Liver (tissue), 9 donors: ENCODE measurements around the gene MKKS. TPM values are rescaled to one million over a fixed set of nuclear protein-coding genes. Genes with fewer than 3 reads are reported as not detected.
"Not testable (repeated sequence)": the region's sequence is repeated elsewhere in the genome, so short reads cannot be mapped to it uniquely, and the experiment has no call there.

ENCODE experiments used
- DNase-seq: peaks from one replicate; pipeline ENCODE4 v3.0.0-alpha.2; 2017; ENCODE audit warnings: low spot score
- H3K27ac ChIP-seq, 2 donors: one replicate each; pipeline ENCODE4 v1.7.0; 2013; ENCODE audit warnings: inconsistent platforms in 2 of 2, low read length in 2 of 2, control low read depth in 1 of 2, low read depth in 1 of 2, mild to moderate bottlenecking in 1 of 2
- H3K27me3 ChIP-seq, 4 donors: one replicate each; pipeline versions ENCODE4 v1.6.1 to v1.7.0; 2013; ENCODE audit warnings: low read length in 3 of 4, inconsistent platforms in 1 of 4, mild to moderate bottlenecking in 1 of 4, moderate library complexity in 1 of 4; ENCODE audit not compliant: control insufficient read depth in 4 of 4, insufficient read depth in 4 of 4
- H3K36me3 ChIP-seq, 4 donors: one replicate each; pipeline versions ENCODE4 v1.6.1 to v1.7.0; 2013; ENCODE audit warnings: low read length in 3 of 4, mild to moderate bottlenecking in 3 of 4, low read depth in 1 of 4, moderate library complexity in 1 of 4; ENCODE audit not compliant: control insufficient read depth in 4 of 4, insufficient read depth in 3 of 4
- H3K4me1 ChIP-seq, 4 donors: one replicate each; pipeline versions ENCODE4 v1.6.1 to v1.7.0; 2013; ENCODE audit warnings: low read length in 3 of 4, mild to moderate bottlenecking in 3 of 4, moderate library complexity in 1 of 4; ENCODE audit not compliant: control insufficient read depth in 4 of 4, insufficient read depth in 4 of 4
- H3K4me3 ChIP-seq, 3 donors: one replicate each; pipeline versions ENCODE4 v1.6.1 to v1.7.0; 2013; ENCODE audit warnings: low read length in 3 of 3, control low read depth in 1 of 3, low read depth in 1 of 3, mild to moderate bottlenecking in 1 of 3
- H3K9ac ChIP-seq, 2 donors: one replicate each; pipeline ENCODE4 v1.7.0; 2013; ENCODE audit warnings: low read length in 2 of 2, mild to moderate bottlenecking in 2 of 2, moderate library complexity in 2 of 2, control low read depth in 1 of 2, low read depth in 1 of 2
- H3K9me3 ChIP-seq, 4 donors: one replicate each; pipeline versions ENCODE4 v1.6.1 to v1.7.0; 2013; ENCODE audit warnings: low read length in 3 of 4; ENCODE audit not compliant: control insufficient read depth in 4 of 4
- FOXA1 ChIP-seq: IDR thresholded peaks from 2 replicates; pipeline ENCODE4 v1.6.1; 2016; ENCODE audit warnings: antibody characterized with exemption
- FOXA2 ChIP-seq: IDR thresholded peaks from 2 replicates; pipeline ENCODE4 v1.6.1; 2016; ENCODE audit warnings: antibody characterized with exemption
- HNF4A ChIP-seq, 2 donors: conservative IDR thresholded peaks; 2 replicates each; pipeline ENCODE4 v1.6.1; 2016; ENCODE audit warnings: antibody characterized with exemption in 2 of 2, mild to moderate bottlenecking in 2 of 2
- MAX ChIP-seq: IDR thresholded peaks from 2 replicates; pipeline ENCODE4 v1.6.1; 2016; ENCODE audit warnings: antibody characterized with exemption
- RAD21 ChIP-seq, 2 donors: IDR thresholded peaks; 2 replicates each; pipeline ENCODE4 v1.6.1; 2016; ENCODE audit warnings: antibody characterized with exemption in 2 of 2, mild to moderate bottlenecking in 2 of 2
- REST ChIP-seq: IDR thresholded peaks from 2 replicates; pipeline ENCODE4 v1.6.1; 2016; ENCODE audit warnings: antibody characterized with exemption, mild to moderate bottlenecking
- RXRA ChIP-seq, 2 donors: IDR thresholded peaks; 2 replicates each; pipeline ENCODE4 v1.6.1; 2017 to 2018; ENCODE audit warnings: antibody characterized with exemption in 2 of 2, mild to moderate bottlenecking in 1 of 2
- SP1 ChIP-seq: IDR thresholded peaks from 2 replicates; pipeline ENCODE4 v1.6.1; 2018; ENCODE audit warnings: antibody characterized with exemption, mild to moderate bottlenecking
- YY1 ChIP-seq: IDR thresholded peaks from 2 replicates; pipeline ENCODE4 v1.6.1; 2016; ENCODE audit warnings: antibody characterized with exemption, mild to moderate bottlenecking
- ZBTB33 ChIP-seq: IDR thresholded peaks from 2 replicates; pipeline ENCODE4 v1.6.1; 2016; ENCODE audit warnings: antibody characterized with exemption
- WGBS: extraction: QIAGEN DNeasy Blood & Tissue Kit; methylation state at CpG from one replicate; pipeline ENCODE4 v1.1.7; 2013; 5-methylcytosine and 5-hydroxymethylcytosine counted together
- polyA plus RNA-seq, 2 donors: library from polyadenylated mRNA; stranded (reverse) in 1 of 2; unstranded in 1 of 2; fragments of 200-250 nt in 1 of 2; fragments of >200 nt in 1 of 2; fragmentation: Nextera tagmentation in 1 of 2; extraction: Ambion mirVana in 1 of 2; gene quantifications; one replicate each; pipeline versions ENCODE4 v1.2.1 to v1.2.3, GENCODE V29; 2013 to 2015
- total RNA-seq, 2 donors: library from RNA; depleted of rRNA; stranded (reverse); fragments of >200 nt; gene quantifications; one replicate each; pipeline ENCODE4 v1.2.3, GENCODE V29; 2014
- donor health status: healthy.
- donor health status: healthy.
- donor health status: healthy.
- donor health status: healthy.
- donor health status: healthy.

Gene MKKS
- total and polyA plus RNA-seq, 4 donors = 8.3 to 19.1 (median 14.7) TPM

- TF ChIP-seq FOXA2 = no peak
- TF ChIP-seq SP1 = no peak
- no peak for TF ChIP-seq MAX
- TF ChIP-seq YY1 = no peak
- no peak for TF ChIP-seq FOXA1
- no peak for DNase-seq
- no peak overlapping the region for H3K4me3 ChIP-seq
These were observed 14.4 kb downstream of the MKKS start for GRCh38 chr20:10419550-10420133.

GRCh38 chr20:10417218-10417617 lies 16.8 kb downstream of the MKKS start:
- H3K9me3 ChIP-seq = not testable (repeated sequence)

More at GRCh38 chr20:10419550-10420133, 14.4 kb downstream of the MKKS start:
- Histone ChIP-seq H3K4me1 (peaks cover 3 to 31% (median 26%) of the 10 kb centered on the region in 4 donors), H3K27me3 (no peaks in the 10 kb centered on the region), H3K27ac (no peak overlapping the region), H3K36me3 (no peaks in the 10 kb centered on the region), H3K9me3 (no peaks in the 10 kb centered on the region), H3K9ac (no peak overlapping the region)
- 89% methylated on average over 5 of the region's 5 CpGs for WGBS

GRCh38 chr20:10415013-10415650 lies 18.9 kb downstream of the MKKS start:
- no peak for TF ChIP-seq REST
- TF ChIP-seq FOXA2 = no peak
- no peak for TF ChIP-seq HNF4A (conservative IDR thresholded peaks at IDR 0.05)
- no peak for TF ChIP-seq RAD21 (IDR thresholded peaks at IDR 0.05)
- no peak for TF ChIP-seq SP1
- no peak for TF ChIP-seq ZBTB33
- no peak for TF ChIP-seq RXRA (IDR thresholded peaks at IDR 0.05)
- TF ChIP-seq YY1 = no peak
- no peak for TF ChIP-seq FOXA1
- H3K9ac ChIP-seq = no peak overlapping the region

More at GRCh38 chr20:10417218-10417617, 16.8 kb downstream of the MKKS start:
- H3K36me3 ChIP-seq, H3K27me3 ChIP-seq, H3K4me3 ChIP-seq, H3K9ac ChIP-seq, DNase-seq, H3K27ac ChIP-seq: not testable (repeated sequence)
- 97% methylated on average over 2 of the region's 2 CpGs for WGBS
- H3K4me1 ChIP-seq = peaks cover 3 to 19% (median 18%) of the 10 kb centered on the region in 4 donors

More at GRCh38 chr20:10415013-10415650, 18.9 kb downstream of the MKKS start:
- 74% methylated on average over 3 of the region's 3 CpGs for WGBS
- H3K27me3 ChIP-seq = no peaks in the 10 kb centered on the region
- H3K4me3 ChIP-seq = no peak overlapping the region
- H3K9me3 ChIP-seq = no peaks in the 10 kb centered on the region
- H3K4me1 ChIP-seq = peaks cover 0 to 13% (median 8%) of the 10 kb centered on the region in 4 donors
- H3K27ac ChIP-seq = no peak overlapping the region
- peaks cover 0 to 7% (median 4%) of the 10 kb centered on the region in 4 donors for H3K36me3 ChIP-seq
- no peak for DNase-seq
